ENCODE data around the gene TGM1.
"Not testable (repeated sequence)": the region's sequence is repeated elsewhere in the genome, so short reads cannot be mapped to it uniquely, and the experiment has no call there.

The TGM1 gene

DNA sequence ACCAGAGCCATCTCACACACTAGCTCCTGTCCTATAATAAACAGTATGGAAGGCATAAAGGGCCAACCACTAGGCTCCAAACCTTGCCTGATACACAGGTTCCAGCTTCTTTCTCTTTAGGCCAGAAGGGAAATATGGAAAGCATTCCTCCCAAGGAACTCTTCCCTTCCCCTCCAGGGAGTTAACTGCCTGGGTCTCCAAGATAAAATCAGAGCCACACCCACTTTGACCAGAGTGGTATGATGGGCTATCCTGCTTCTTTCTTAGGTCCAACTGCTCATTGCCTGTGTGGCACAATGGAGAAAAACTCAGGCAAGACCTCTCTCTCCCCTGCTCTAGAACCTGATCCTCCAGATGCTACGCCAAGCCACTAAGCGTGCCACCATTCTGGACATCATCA, 55.4 kb downstream of the TGM1 start:
- no peak overlapping the region for H3K27ac ChIP-seq
- ChIA-PET POLR2A (ENCODE audit: low non-redundant PET) (no interaction called here), CTCF (no interaction called here)
- no peak for DNase-seq (ENCODE audit: low spot score)
- TF ChIP-seq, protein P1, sequence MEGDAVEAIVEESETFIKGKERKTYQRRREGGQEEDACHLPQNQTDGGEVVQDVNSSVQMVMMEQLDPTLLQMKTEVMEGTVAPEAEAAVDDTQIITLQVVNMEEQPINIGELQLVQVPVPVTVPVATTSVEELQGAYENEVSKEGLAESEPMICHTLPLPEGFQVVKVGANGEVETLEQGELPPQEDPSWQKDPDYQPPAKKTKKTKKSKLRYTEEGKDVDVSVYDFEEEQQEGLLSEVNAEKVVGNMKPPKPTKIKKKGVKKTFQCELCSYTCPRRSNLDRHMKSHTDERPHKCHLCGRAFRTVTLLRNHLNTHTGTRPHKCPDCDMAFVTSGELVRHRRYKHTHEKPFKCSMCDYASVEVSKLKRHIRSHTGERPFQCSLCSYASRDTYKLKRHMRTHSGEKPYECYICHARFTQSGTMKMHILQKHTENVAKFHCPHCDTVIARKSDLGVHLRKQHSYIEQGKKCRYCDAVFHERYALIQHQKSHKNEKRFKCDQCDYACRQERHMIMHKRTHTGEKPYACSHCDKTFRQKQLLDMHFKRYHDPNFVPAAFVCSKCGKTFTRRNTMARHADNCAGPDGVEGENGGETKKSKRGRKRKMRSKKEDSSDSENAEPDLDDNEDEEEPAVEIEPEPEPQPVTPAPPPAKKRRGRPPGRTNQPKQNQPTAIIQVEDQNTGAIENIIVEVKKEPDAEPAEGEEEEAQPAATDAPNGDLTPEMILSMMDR (conservative IDR thresholded peaks at IDR 0.05; ENCODE audit: low read depth), result no peak

- ChIA-PET CTCF (no interaction called here), POLR2A (ENCODE audit: low non-redundant PET) (no interaction called here)
- no peak for DNase-seq (ENCODE audit: low spot score)
- no peak overlapping the region for H3K27ac ChIP-seq
- TF ChIP-seq, protein P1 (conservative IDR thresholded peaks at IDR 0.05; ENCODE audit: low read depth), result no peak
Observed at GRCh38 chr14:24207104-24207551, 55.8 kb downstream of the TGM1 start.

- CTCF ChIA-PET, result no interaction called here
- TF ChIP-seq, protein P1 (conservative IDR thresholded peaks at IDR 0.05; ENCODE audit: low read depth), result no peak
- no peak for DNase-seq (ENCODE audit: low spot score)
- POLR2A ChIA-PET (ENCODE audit: low non-redundant PET), result no interaction called here
- H3K27ac ChIP-seq, result no peak overlapping the region
Observed at GRCh38 chr14:24206260-24207103, 56.5 kb downstream of the TGM1 start.

GRCh38 chr14:24204163-24205146, 58.5 kb downstream of the TGM1 start:
- ChIA-PET CTCF (interaction anchor here (0.6 kb wide), 1 partner anchor 71 kb away, joined by 5 read pairs; no protein-coding TSS in a partner anchor), POLR2A (ENCODE audit: low non-redundant PET) (no interaction called here)
- DNase-seq (ENCODE audit: low spot score), result no peak
- H3K27ac ChIP-seq, result no peak overlapping the region
- TF ChIP-seq, protein P1 (conservative IDR thresholded peaks at IDR 0.05; ENCODE audit: low read depth), result no peak

DNA sequence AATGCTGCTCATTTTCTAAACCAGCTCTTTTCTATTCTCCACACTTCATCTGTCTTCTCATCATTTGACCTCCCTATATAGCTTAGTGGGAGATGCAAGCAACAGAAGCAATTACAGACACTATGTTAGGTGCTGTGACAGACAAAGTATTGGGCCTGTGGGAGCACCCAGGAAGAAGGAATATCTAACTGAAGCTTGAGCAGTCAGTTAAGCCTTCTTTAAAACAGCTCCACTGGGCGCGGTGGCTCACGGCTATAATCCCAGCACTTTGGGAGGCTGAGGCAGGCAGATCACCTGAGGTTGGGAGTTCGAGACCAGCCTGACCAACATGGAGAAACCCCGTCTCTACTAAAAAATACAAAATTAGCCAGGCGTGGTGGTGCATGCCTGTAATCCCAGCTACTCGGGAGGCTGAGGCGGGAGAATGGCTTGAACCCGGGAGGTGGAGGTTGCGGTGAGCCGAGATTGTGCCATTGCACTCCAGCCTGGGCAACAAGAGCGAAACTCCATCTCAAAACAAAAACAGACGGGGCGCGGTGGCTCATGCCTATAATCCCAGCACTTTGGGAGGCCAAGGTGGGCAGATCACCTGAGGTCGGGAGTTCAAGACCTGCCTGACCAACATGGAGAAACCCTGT, 59.6 kb downstream of the TGM1 start:
- DNase-seq (ENCODE audit: low spot score); POLR2A ChIA-PET (ENCODE audit: low non-redundant PET); H3K27ac ChIP-seq: not testable (repeated sequence)
- CTCF ChIA-PET, result interaction anchor here (0.6 kb wide), 1 partner anchor 69 kb away, joined by 5 read pairs; no protein-coding TSS in a partner anchor

DNA sequence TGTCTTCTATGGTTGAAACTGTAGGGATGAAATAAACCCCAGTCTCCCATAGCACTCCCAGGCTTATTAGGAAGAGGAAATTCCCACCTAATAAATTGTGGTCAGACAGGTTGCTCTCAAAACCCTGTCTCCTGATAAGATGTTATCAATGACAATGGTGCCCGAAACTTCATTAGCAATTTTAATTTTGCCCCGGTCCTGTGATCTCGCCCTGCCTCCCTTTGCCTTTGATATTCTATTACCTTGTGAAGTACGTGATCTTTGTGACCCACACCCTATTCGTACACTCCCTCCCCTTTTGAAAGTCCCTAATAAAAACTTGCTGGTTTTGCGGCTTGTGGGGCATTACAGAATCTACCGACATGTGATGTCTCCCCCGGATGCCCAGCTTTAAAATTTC, 60.4 kb downstream of the TGM1 start:
- H3K27ac ChIP-seq; CTCF ChIA-PET; DNase-seq (ENCODE audit: low spot score); POLR2A ChIA-PET (ENCODE audit: low non-redundant PET): not testable (repeated sequence)

Data from RWPE1 (cell line).